Natural killer cell (primary cell): Measurements from ENCODE around the gene SMIM5. TPM values are rescaled to one million over a fixed set of nuclear protein-coding genes. Genes with fewer than 3 reads are reported as not detected.

Experiments used
- ATAC-seq, 3 donors: fragments of 150-1000 bp in 2 of 3; fragments of 200-7000 bp in 1 of 3; cut with Tn5 transposase; 1 replicate in 1 of 3; 2 replicates in 2 of 3; pipeline ENCODE4 v1.10.0; 2021; ENCODE audit warnings: mild to moderate bottlenecking in 2 of 3, moderate library complexity in 2 of 3
- DNase-seq, 2 donors: peaks; one replicate each; pipeline versions ENCODE4 v3.0.0 to v3.0.0-alpha.2; 2013 to 2021; ENCODE audit warnings: mixed read lengths in 1 of 2
- H3K27ac ChIP-seq: one replicate; pipeline ENCODE4 v1.5.1; 2013; ENCODE audit warnings: mild to moderate bottlenecking, low read length
- H3K27me3 ChIP-seq: one replicate; pipeline ENCODE4 v1.6.1; 2013; ENCODE audit warnings: low read length; ENCODE audit not compliant: control insufficient read depth, insufficient read depth
- H3K36me3 ChIP-seq: one replicate; pipeline ENCODE4 v1.6.1; 2013; ENCODE audit warnings: low read length; ENCODE audit not compliant: control insufficient read depth, insufficient read depth
- H3K4me1 ChIP-seq: one replicate; pipeline ENCODE4 v1.6.1; 2013; ENCODE audit warnings: low read length; ENCODE audit not compliant: control insufficient read depth, insufficient read depth
- H3K4me3 ChIP-seq: one replicate; pipeline ENCODE4 v1.5.1; 2013; ENCODE audit warnings: low read length
- H3K9me3 ChIP-seq: one replicate; pipeline ENCODE4 v1.6.1; 2013; ENCODE audit warnings: low read length; ENCODE audit not compliant: control insufficient read depth, insufficient read depth
- H3K27ac Mint-ChIP-seq, 2 donors: one replicate each; pipeline ENCODE4 v1.8.0; 2022; ENCODE audit warnings: mild to moderate bottlenecking in 2 of 2, mixed read lengths in 2 of 2, moderate library complexity in 1 of 2
- H3K27me3 Mint-ChIP-seq, 2 donors: one replicate each; pipeline ENCODE4 v1.8.0; 2022; ENCODE audit warnings: low read depth in 2 of 2, mixed read lengths in 2 of 2
- H3K36me3 Mint-ChIP-seq: one replicate; pipeline ENCODE4 v1.8.0; 2022; ENCODE audit warnings: mixed read lengths
- H3K4me1 Mint-ChIP-seq, 2 donors: one replicate each; pipeline ENCODE4 v1.8.0; 2022; ENCODE audit warnings: mixed read lengths in 2 of 2
- H3K4me3 Mint-ChIP-seq: one replicate; pipeline ENCODE4 v1.8.0; 2022; ENCODE audit warnings: mild to moderate bottlenecking, moderate library complexity, mixed read lengths
- H3K9me3 Mint-ChIP-seq, 2 donors: one replicate each; pipeline ENCODE4 v1.8.0; 2022; ENCODE audit warnings: mixed read lengths in 2 of 2
- WGBS: methylation state at CpG from one replicate; pipeline ENCODE4 v1.1.7; 2013; ENCODE audit warnings: missing lambda C conversion rate; ENCODE audit not compliant: insufficient coverage; 5-methylcytosine and 5-hydroxymethylcytosine counted together
- intact Hi-C: fragments of 100-400 bp; cut with micrococcal nuclease; formaldehyde crosslinking; loops from one replicate; pipeline ENCODE4 v1.14.2; 2022
- total RNA-seq, 4 donors: library from RNA; stranded (reverse); fragments of 120-200 nt in 1 of 4; gene quantifications; one replicate each; pipeline versions ENCODE4 v1.2.3 to v1.2.4, GENCODE V29; 2013 to 2022
- TF ChIP-seq, protein P1 (sequence below): fragments of 200-600 bp; IDR thresholded peaks from one replicate; pipeline ENCODE4 v1.8.0; 2022; ENCODE audit warnings: antibody characterized with exemption

The SMIM5 gene
- total RNA-seq, 3 donors from 2014 or later (not counting 1 experiment from before 2014, with no cell fraction given) = 0.95 to 2.0 (median 1.5) TPM

GRCh38 chr17:75622771-75623273 lies 10.4 kb upstream of the SMIM5 start:
- Mint-ChIP-seq H3K27ac (peak overlapping the region; percentile 0 to 25), H3K36me3 (no peaks in the 10 kb centered on the region), H3K4me1 (no peaks in the 10 kb centered on the region), H3K9me3 (no peaks in the 10 kb centered on the region), H3K27me3 (no peaks in the 10 kb centered on the region), H3K4me3 (no peak overlapping the region)
- ATAC-seq = no peak
- intact Hi-C loops = no loop called here
- Histone ChIP-seq H3K9me3 (no peaks in the 10 kb centered on the region), H3K27me3 (no peaks in the 10 kb centered on the region), H3K4me1 (no peaks in the 10 kb centered on the region), H3K4me3 (no peak overlapping the region), H3K36me3 (peaks cover 50% of the 10 kb centered on the region), H3K27ac (no peak overlapping the region)
- TF ChIP-seq, protein P1, sequence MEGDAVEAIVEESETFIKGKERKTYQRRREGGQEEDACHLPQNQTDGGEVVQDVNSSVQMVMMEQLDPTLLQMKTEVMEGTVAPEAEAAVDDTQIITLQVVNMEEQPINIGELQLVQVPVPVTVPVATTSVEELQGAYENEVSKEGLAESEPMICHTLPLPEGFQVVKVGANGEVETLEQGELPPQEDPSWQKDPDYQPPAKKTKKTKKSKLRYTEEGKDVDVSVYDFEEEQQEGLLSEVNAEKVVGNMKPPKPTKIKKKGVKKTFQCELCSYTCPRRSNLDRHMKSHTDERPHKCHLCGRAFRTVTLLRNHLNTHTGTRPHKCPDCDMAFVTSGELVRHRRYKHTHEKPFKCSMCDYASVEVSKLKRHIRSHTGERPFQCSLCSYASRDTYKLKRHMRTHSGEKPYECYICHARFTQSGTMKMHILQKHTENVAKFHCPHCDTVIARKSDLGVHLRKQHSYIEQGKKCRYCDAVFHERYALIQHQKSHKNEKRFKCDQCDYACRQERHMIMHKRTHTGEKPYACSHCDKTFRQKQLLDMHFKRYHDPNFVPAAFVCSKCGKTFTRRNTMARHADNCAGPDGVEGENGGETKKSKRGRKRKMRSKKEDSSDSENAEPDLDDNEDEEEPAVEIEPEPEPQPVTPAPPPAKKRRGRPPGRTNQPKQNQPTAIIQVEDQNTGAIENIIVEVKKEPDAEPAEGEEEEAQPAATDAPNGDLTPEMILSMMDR = no peak
- no peak for DNase-seq
- WGBS = 91% methylated on average over 15 of the region's 15 CpGs

- H3K9me3 ChIP-seq = no peaks in the 10 kb centered on the region
- DNase-seq (no peak), ATAC-seq (no peak)
- intact Hi-C loops = no loop called here
- no peak overlapping the region for H3K27ac Mint-ChIP-seq
- no peaks in the 10 kb centered on the region for H3K4me1 ChIP-seq
- TF ChIP-seq, protein P1 = no peak
- no peaks in the 10 kb centered on the region for H3K36me3 Mint-ChIP-seq
- H3K27ac ChIP-seq = no peak overlapping the region
- no peaks in the 10 kb centered on the region for H3K9me3 Mint-ChIP-seq
- H3K4me3 ChIP-seq = no peak overlapping the region
- WGBS = 95% methylated on average over 9 of the region's 9 CpGs
- no peaks in the 10 kb centered on the region for H3K4me1 Mint-ChIP-seq
- no peak overlapping the region for H3K4me3 Mint-ChIP-seq
- no peaks in the 10 kb centered on the region for H3K27me3 Mint-ChIP-seq
- H3K36me3 ChIP-seq = peaks cover 46% of the 10 kb centered on the region
- no peaks in the 10 kb centered on the region for H3K27me3 ChIP-seq
These were observed 9.8 kb upstream of the SMIM5 start for GRCh38 chr17:75623386-75623785.

GRCh38 chr17:75624021-75624420 lies 9.2 kb upstream of the SMIM5 start:
- no peaks in the 10 kb centered on the region for H3K9me3 Mint-ChIP-seq
- no peaks in the 10 kb centered on the region for H3K36me3 Mint-ChIP-seq
- TF ChIP-seq, protein P1 = no peak
- no peak overlapping the region for H3K27ac Mint-ChIP-seq
- H3K4me1 Mint-ChIP-seq = no peaks in the 10 kb centered on the region
- intact Hi-C loops = no loop called here
- no peaks in the 10 kb centered on the region for H3K9me3 ChIP-seq
- peaks cover 41% of the 10 kb centered on the region for H3K36me3 ChIP-seq
- no peaks in the 10 kb centered on the region for H3K27me3 Mint-ChIP-seq
- 95% methylated on average over 12 of the region's 12 CpGs for WGBS
- no peak overlapping the region for H3K27ac ChIP-seq
- no peak for ATAC-seq
- no peaks in the 10 kb centered on the region for H3K4me1 ChIP-seq
- no peak overlapping the region for H3K4me3 Mint-ChIP-seq
- H3K27me3 ChIP-seq = no peaks in the 10 kb centered on the region
- H3K4me3 ChIP-seq = no peak overlapping the region
- DNase-seq = no peak

GRCh38 chr17:75624714-75625345 lies 8.4 kb upstream of the SMIM5 start:
- DNase-seq = no peak
- no peak overlapping the region for H3K27ac ChIP-seq
- no peaks in the 10 kb centered on the region for H3K4me1 Mint-ChIP-seq
- TF ChIP-seq, protein P1 = no peak
- H3K4me3 Mint-ChIP-seq = no peak overlapping the region
- H3K4me1 ChIP-seq = no peaks in the 10 kb centered on the region
- H3K27me3 ChIP-seq = no peaks in the 10 kb centered on the region
- no peak overlapping the region for H3K4me3 ChIP-seq
- H3K36me3 Mint-ChIP-seq = no peaks in the 10 kb centered on the region
- H3K27me3 Mint-ChIP-seq = no peaks in the 10 kb centered on the region
- H3K36me3 ChIP-seq = peaks cover 37% of the 10 kb centered on the region
- H3K27ac Mint-ChIP-seq = no peak overlapping the region
- H3K9me3 Mint-ChIP-seq = no peaks in the 10 kb centered on the region
- 90% methylated on average over 19 of the region's 23 CpGs for WGBS
- intact Hi-C loops = no loop called here
- ATAC-seq = no peak
- no peaks in the 10 kb centered on the region for H3K9me3 ChIP-seq
